Endometrial microvascular endothelial cells (primary cell): ENCODE data around the gene PHF20. TPM values are rescaled to one million over a fixed set of nuclear protein-coding genes. Genes with fewer than 3 reads are reported as not detected.
"Not testable (repeated sequence)": the region's sequence is repeated elsewhere in the genome, so short reads cannot be mapped to it uniquely, and the experiment has no call there.

ENCODE experiments used
- in situ Hi-C: cut with HindIII; loops from 2 replicates; pipeline ENCODE4 v1.10.0; 2017; ENCODE audit warnings: low sequenced_read_pairs, low pct_unique_long_range_greater_than_20kb; ENCODE audit errors: inconsistent ontology term
- total RNA-seq: library from RNA; depleted of rRNA; stranded (reverse); fragments of >200 nt; gene quantifications from one replicate; pipeline ENCODE4 v1.2.3, GENCODE V29; 2015; ENCODE audit errors: inconsistent ontology term

Gene PHF20
- total RNA-seq, 1 donor from 2014 or later: 29.5 TPM

GRCh38 chr20:35979544-35979943 is 207.7 kb downstream of the PHF20 start:
- in situ Hi-C loops: no loop called here

- in situ Hi-C loops: no loop called here
Measured at GRCh38 chr20:35981969-35982368, 210.2 kb downstream of the PHF20 start.

GRCh38 chr20:35984382-35984781 is 212.6 kb downstream of the PHF20 start:
- in situ Hi-C loops: no loop called here

GRCh38 chr20:35985806-35986205 is 214.0 kb downstream of the PHF20 start:
- in situ Hi-C loops: no loop called here

- in situ Hi-C loops: no loop called here
Measured at GRCh38 chr20:35988910-35989463, 217.2 kb downstream of the PHF20 start.

GRCh38 chr20:35991142-35991771 is 219.4 kb downstream of the PHF20 start:
- in situ Hi-C loops: no loop called here

GRCh38 chr20:35992713-35993335 is 221.0 kb downstream of the PHF20 start:
- in situ Hi-C loops: no loop called here

GRCh38 chr20:35994994-35995453 is 223.2 kb downstream of the PHF20 start:
- in situ Hi-C loops: no loop called here

GRCh38 chr20:35996492-35996891 is 224.7 kb downstream of the PHF20 start:
- in situ Hi-C loops: not testable (repeated sequence)

Other genes with a start within 250 kb of the PHF20 start
- gene C20orf173, start 242.4 kb upstream of the PHF20 start, total RNA-seq: not detected
- gene ERGIC3, start 229.9 kb upstream of the PHF20 start, total RNA-seq: 294 TPM
- gene SPAG4, start 156.2 kb upstream of the PHF20 start, total RNA-seq: 1.0 TPM
- 157 TPM for gene CPNE1, start 107.1 kb upstream of the PHF20 start, total RNA-seq
- gene RBM12, start 107.1 kb upstream of the PHF20 start, total RNA-seq: 38.9 TPM
- 25.6 TPM for gene NFS1, start 72.7 kb upstream of the PHF20 start, total RNA-seq
- gene ROMO1, start 72.6 kb upstream of the PHF20 start, total RNA-seq: 520 TPM
- 144 TPM for gene RBM39, start 29.8 kb upstream of the PHF20 start, total RNA-seq
- gene SCAND1, start 182.5 kb downstream of the PHF20 start, total RNA-seq: 96.5 TPM
- gene CNBD2, start 196.6 kb downstream of the PHF20 start, total RNA-seq: 7.6 TPM